Esophagus muscularis mucosa (tissue), 4 donors: ENCODE measurements around the gene ZBTB3. TPM values are rescaled to one million over a fixed set of nuclear protein-coding genes. Genes with fewer than 3 reads are reported as not detected.

Experiments used
- DNase-seq: peaks from one replicate; pipeline ENCODE4 v3.0.0-alpha.2; 2017; ENCODE audit errors: extremely low spot score
- H3K27ac ChIP-seq, 4 donors: fragments of 200-600 bp; sonication (generic); replicated peaks in 1 of 4; 1 replicate in 3 of 4; 2 replicates in 1 of 4; pipeline ENCODE4 v1.5.1; 2016 to 2019; ENCODE audit warnings: mild to moderate bottlenecking in 1 of 4
- H3K27me3 ChIP-seq, 4 donors: fragments of 200-600 bp; sonication (generic); one replicate each; pipeline versions ENCODE4 v1.5.1 to v1.6.0; 2016 to 2019
- H3K36me3 ChIP-seq, 4 donors: fragments of 200-600 bp; sonication (generic); one replicate each; pipeline ENCODE4 v1.5.1; 2016 to 2019
- H3K4me1 ChIP-seq, 4 donors: fragments of 200-600 bp; sonication (generic); one replicate each; pipeline ENCODE4 v1.5.1; 2016 to 2019
- H3K4me3 ChIP-seq, 4 donors: fragments of 200-600 bp; sonication (generic); 1 replicate in 2 of 4; 2 replicates in 2 of 4; pipeline ENCODE4 v1.5.1; 2016 to 2019; ENCODE audit warnings: mild to moderate bottlenecking in 4 of 4, moderate library complexity in 1 of 4
- H3K9me3 ChIP-seq, 4 donors: fragments of 200-600 bp; sonication (generic); 1 replicate in 3 of 4; 2 replicates in 1 of 4; pipeline ENCODE4 v1.5.1; 2016 to 2019
- EP300 ChIP-seq: sonication (generic); formaldehyde crosslinking; IDR thresholded peaks from one replicate; pipeline ENCODE4 v1.6.1; 2017; ENCODE audit warnings: antibody characterized with exemption
- POLR2A ChIP-seq: fragments of 450-650 bp; IDR thresholded peaks from one replicate; pipeline ENCODE4 v1.6.1; 2017; ENCODE audit warnings: antibody characterized with exemption, moderate library complexity, mild to moderate bottlenecking, low read depth
- POLR2AphosphoS5 ChIP-seq, 2 donors: sonication (generic); formaldehyde crosslinking; IDR thresholded peaks; one replicate each; pipeline ENCODE4 v1.6.1; 2017; ENCODE audit warnings: antibody characterized with exemption in 2 of 2
- WGBS: methylation state at CpG from one replicate; pipeline ENCODE4 v1.1.5; 2018; 5-methylcytosine and 5-hydroxymethylcytosine counted together
- intact Hi-C: fragments of 100-400 bp; cut with DNase I; formaldehyde crosslinking; loops from one replicate; pipeline ENCODE4 v1.15.1; 2023
- total RNA-seq, 4 donors: library from RNA; depleted of rRNA; stranded (reverse); fragments of >200 nt; gene quantifications; one replicate each; pipeline versions ENCODE4 v1.1.0 to v1.2.1, GENCODE V29; 2016
- TF ChIP-seq, protein P1 (sequence below), 3 experiments: fragments of 200-600 bp in 2 of 3; fragments of 450-650 bp in 1 of 3; sonication (generic) in 2 of 3; IDR thresholded peaks; one replicate each; pipeline ENCODE4 v1.5.1; 2017 to 2019; ENCODE audit warnings: antibody characterized with exemption in 3 of 3, mild to moderate bottlenecking in 2 of 3, moderate library complexity in 1 of 3

The ZBTB3 gene
- total RNA-seq, 4 donors from 2014 or later = 6.2 to 12.3 (median 9.1) TPM

DNA sequence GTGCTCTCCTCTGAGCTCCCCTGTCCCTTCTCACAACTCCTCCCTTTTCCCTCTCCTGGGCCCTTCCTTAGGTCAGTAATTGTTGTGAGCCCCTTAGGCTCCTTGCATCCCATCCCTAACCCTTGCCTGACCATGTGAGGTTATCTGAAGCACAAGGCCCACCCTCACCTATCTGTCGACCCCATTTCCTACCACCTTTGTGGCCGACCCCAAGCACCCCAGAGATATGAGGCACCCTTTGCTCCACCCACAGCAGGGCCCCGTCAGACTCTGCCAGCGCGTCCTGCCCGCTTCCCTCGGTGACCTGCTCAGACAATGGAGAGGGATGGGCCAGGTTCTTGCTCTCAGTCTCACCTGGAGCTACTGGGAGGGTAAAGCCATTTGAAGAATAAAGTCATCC is 45.2 kb downstream of the ZBTB3 start:
- DNase-seq = no peak
- Histone ChIP-seq H3K4me3 (peak overlapping the region; percentile 57 to 70 (median 65)), H3K27ac (peak overlapping the region; percentile 91 to 95 (median 92)), H3K4me1 (peaks cover 38 to 51% (median 44%) of the 10 kb centered on the region in 4 donors), H3K36me3 (peaks cover 17 to 33% (median 32%) of the 10 kb centered on the region in 4 donors), H3K27me3 (no peaks in the 10 kb centered on the region), H3K9me3 (no peaks in the 10 kb centered on the region)
- 6% methylated on average over 7 of the region's 7 CpGs for WGBS
- TF ChIP-seq POLR2AphosphoS5 (IDR thresholded peaks at IDR 0.05) = no peak
- TF ChIP-seq, protein P1, sequence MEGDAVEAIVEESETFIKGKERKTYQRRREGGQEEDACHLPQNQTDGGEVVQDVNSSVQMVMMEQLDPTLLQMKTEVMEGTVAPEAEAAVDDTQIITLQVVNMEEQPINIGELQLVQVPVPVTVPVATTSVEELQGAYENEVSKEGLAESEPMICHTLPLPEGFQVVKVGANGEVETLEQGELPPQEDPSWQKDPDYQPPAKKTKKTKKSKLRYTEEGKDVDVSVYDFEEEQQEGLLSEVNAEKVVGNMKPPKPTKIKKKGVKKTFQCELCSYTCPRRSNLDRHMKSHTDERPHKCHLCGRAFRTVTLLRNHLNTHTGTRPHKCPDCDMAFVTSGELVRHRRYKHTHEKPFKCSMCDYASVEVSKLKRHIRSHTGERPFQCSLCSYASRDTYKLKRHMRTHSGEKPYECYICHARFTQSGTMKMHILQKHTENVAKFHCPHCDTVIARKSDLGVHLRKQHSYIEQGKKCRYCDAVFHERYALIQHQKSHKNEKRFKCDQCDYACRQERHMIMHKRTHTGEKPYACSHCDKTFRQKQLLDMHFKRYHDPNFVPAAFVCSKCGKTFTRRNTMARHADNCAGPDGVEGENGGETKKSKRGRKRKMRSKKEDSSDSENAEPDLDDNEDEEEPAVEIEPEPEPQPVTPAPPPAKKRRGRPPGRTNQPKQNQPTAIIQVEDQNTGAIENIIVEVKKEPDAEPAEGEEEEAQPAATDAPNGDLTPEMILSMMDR (IDR thresholded peaks at IDR 0.05) = no peak
- TF ChIP-seq EP300 = no peak
- no peak for TF ChIP-seq POLR2A
- intact Hi-C loops = no loop called here

DNA sequence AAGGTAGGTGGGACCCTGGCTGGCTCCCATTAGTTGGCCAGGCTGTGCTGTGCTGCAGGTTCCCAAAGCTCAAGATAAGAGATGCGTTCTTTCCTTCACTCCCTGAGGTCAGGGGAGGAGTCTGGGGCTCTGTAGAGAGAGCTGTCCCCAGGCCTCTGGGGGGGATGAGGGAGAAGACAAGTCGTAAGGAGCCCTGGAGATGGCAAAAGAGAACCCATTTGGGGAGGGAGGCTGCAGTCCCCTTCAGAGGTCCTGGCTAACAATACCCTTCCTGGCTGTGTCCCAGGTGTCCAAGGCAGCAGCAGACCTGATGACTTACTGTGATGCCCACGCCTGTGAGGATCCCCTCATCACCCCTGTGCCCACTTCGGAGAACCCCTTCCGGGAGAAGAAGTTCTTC is 45.6 kb downstream of the ZBTB3 start:
- 76% methylated on average over 5 of the region's 5 CpGs for WGBS
- Histone ChIP-seq H3K36me3 (peaks cover 17 to 29% (median 28%) of the 10 kb centered on the region in 4 donors), H3K27ac (peak overlapping the region; percentile 91 to 95 (median 92)), H3K4me3 (peak overlapping the region; percentile 57 to 70 (median 65)), H3K4me1 (peaks cover 34 to 51% (median 44%) of the 10 kb centered on the region in 4 donors), H3K27me3 (no peaks in the 10 kb centered on the region), H3K9me3 (no peaks in the 10 kb centered on the region)
- TF ChIP-seq, protein P1 (IDR thresholded peaks at IDR 0.05) = no peak
- no peak for TF ChIP-seq EP300
- TF ChIP-seq POLR2A = no peak
- TF ChIP-seq POLR2AphosphoS5 (IDR thresholded peaks at IDR 0.05) = no peak
- no peak for DNase-seq
- intact Hi-C loops = no loop called here

DNA sequence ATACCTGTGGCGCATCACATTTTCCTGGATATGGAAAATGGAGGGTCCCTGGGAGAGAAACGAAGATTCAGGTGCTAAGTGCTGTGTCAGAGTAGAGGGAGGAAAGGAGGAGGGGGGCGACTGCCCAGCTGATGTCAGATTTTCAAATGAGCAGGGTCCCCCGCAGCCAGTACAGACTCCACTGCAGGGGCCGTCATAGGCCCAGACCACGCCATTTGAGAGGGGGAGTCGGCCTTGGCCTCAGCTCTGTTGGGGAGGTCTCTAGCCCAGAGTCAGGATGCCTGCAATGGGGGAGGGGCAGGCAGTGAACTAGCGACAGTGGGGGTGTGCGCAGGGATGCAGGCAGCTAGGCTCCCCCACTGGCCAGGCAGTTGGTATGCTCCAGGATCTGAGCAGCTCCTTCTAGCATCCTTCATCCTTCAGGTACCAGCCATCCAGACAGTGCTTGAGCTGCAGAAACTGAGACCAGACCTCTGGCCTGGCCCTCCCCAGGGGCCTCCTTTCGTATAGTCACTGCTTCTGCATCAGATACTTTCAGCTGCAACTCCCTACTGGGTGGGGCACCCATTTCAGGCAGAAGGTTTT is 46.6 kb downstream of the ZBTB3 start, which contains the start of the genes BSCL2 and GNG3:
Gene BSCL2 (minus strand): TSS at position 148 of the 585 bp plus-strand sequence. CDS start 229 bp downstream, outside the sequence.
Gene GNG3 (plus strand): TSS at position 400 of the 585 bp plus-strand sequence. CDS start 620 bp downstream, outside the sequence.
- H3K36me3 ChIP-seq = peaks cover 13 to 24% (median 22%) of the 10 kb centered on the region in 4 donors
- 72% methylated on average over 7 of the region's 10 CpGs for WGBS
- intact Hi-C loops = no loop called here
- peak within 1 kb of the TSS; percentile 70 to 77 (median 74) for H3K4me3 ChIP-seq
- peaks cover 34 to 51% (median 44%) of the 10 kb centered on the region in 4 donors for H3K4me1 ChIP-seq
- DNase-seq = no peak
- peak within 1 kb of the TSS; percentile 91 to 95 (median 92) for H3K27ac ChIP-seq
- no peaks in the 10 kb centered on the region for H3K27me3 ChIP-seq
- TF ChIP-seq POLR2AphosphoS5 (IDR thresholded peaks at IDR 0.05) = no peak
- TF ChIP-seq, protein P1 (IDR thresholded peaks at IDR 0.05) = no peak
- no peak for TF ChIP-seq EP300
- no peak for TF ChIP-seq POLR2A
- H3K9me3 ChIP-seq = no peaks in the 10 kb centered on the region

DNA sequence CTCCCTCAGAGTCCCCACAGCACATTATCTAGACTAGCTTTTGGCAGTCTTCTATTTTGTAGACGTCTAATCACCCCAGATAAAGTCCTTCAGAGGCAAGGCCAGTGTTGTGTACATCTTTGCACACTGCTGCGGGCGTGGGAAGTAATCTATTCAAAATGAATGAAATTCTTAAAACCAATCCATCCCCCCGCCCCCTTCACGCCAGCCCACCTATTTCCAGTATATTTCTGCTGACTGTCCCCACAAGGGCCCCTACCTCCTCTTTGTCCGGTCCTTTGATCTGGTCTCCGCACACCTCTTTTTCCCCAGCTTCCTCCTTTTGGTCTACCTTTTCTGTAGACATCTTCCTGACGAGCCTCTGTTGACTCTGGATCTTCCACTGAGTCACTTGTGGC is 47.1 kb downstream of the ZBTB3 start:
- peak overlapping the region; percentile 78 to 95 (median 86) for H3K27ac ChIP-seq
- peaks cover 34 to 51% (median 44%) of the 10 kb centered on the region in 4 donors for H3K4me1 ChIP-seq
- WGBS = 77% methylated on average over 8 of the region's 8 CpGs
- peaks cover 8 to 23% (median 18%) of the 10 kb centered on the region in 4 donors for H3K36me3 ChIP-seq
- no peak for DNase-seq
- intact Hi-C loops = no loop called here
- no peak for TF ChIP-seq EP300
- TF ChIP-seq POLR2A = no peak
- no peak for TF ChIP-seq POLR2AphosphoS5 (IDR thresholded peaks at IDR 0.05)
- TF ChIP-seq, protein P1 (IDR thresholded peaks at IDR 0.05) = no peak
- H3K4me3 ChIP-seq = peak overlapping the region; percentile 69 to 77 (median 74)
- H3K9me3 ChIP-seq = no peaks in the 10 kb centered on the region
- H3K27me3 ChIP-seq = no peaks in the 10 kb centered on the region
